DLD1 (cell line): ENCODE results near the gene ATP11C.
"Not testable (repeated sequence)": the region's sequence is repeated elsewhere in the genome, so short reads cannot be mapped to it uniquely, and the experiment has no call there.

Experiments
- in situ Hi-C: cut with HindIII; loops from 2 replicates; pipeline ENCODE4 v1.10.0; 2017; ENCODE audit warnings: low sequenced_read_pairs

ATP11C gene

DNA sequence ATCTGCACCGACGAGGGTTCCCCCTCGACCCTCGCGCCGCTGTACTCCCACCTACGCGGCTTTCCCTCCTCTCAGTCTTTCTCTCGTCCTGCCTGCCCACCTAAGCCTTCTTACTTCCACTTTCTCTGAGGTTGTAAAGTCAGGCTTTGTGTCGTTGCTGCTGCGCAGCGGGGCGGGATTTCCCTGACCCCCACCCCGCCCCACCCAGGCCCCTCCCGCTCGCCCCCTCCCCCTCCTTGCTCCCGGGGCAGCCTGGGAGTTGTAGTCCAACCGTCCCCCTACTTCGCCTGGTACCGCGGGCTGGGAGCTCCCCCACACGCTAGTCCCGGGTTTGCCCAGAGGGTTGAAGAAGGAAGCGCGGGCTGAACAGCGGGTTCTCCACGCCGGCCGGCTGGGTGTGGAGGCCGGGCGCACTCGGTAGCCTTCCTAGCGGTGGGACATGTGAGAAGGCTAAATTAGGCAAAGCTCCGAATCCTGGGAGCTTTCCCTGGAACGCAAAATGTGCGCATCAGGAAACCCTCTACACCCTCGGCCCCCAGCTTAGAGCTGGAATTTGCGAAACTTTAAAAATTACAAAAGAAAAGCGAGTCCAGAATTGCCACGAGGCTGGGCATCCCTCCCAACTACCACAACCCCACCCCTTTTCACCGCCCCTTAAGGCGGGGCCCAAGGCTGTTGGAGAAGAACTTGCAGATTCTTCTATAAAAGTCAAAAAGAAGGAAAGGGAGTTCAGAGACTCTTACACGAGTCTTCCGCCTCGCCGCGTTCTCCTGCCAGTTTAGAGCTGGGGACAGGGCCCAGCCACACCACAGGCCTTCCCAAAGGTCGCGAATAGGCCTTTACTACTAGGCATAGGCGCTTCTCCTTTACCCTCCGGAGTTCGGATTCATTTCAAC is at the start of gene ATP11C:
Gene ATP11C, minus strand, starts transcription at position 153 of the 896 bp plus-strand sequence. CDS start 1,011 bp downstream, outside the sequence.
- in situ Hi-C loops = no loop called here

DNA sequence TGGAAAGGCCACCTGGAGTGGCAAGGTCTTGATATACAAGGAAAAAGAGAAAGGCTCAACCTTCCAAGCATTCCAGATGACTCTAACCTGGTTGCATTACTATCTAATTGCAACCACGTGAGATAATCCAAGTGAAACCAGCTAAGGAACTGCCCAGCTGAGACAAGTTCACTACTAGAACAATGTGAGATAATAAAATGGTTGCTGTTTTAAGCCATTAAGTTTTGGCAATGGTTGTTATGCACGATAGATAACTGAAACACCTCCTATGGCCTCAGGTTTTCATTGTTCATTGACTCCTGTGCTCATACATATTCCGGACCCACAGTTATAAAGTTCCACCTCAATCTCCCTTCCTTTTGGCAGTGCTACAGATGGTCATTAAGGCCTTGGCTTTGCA is 41.6 kb upstream of the ATP11C start:
- in situ Hi-C loops = no loop called here

DNA sequence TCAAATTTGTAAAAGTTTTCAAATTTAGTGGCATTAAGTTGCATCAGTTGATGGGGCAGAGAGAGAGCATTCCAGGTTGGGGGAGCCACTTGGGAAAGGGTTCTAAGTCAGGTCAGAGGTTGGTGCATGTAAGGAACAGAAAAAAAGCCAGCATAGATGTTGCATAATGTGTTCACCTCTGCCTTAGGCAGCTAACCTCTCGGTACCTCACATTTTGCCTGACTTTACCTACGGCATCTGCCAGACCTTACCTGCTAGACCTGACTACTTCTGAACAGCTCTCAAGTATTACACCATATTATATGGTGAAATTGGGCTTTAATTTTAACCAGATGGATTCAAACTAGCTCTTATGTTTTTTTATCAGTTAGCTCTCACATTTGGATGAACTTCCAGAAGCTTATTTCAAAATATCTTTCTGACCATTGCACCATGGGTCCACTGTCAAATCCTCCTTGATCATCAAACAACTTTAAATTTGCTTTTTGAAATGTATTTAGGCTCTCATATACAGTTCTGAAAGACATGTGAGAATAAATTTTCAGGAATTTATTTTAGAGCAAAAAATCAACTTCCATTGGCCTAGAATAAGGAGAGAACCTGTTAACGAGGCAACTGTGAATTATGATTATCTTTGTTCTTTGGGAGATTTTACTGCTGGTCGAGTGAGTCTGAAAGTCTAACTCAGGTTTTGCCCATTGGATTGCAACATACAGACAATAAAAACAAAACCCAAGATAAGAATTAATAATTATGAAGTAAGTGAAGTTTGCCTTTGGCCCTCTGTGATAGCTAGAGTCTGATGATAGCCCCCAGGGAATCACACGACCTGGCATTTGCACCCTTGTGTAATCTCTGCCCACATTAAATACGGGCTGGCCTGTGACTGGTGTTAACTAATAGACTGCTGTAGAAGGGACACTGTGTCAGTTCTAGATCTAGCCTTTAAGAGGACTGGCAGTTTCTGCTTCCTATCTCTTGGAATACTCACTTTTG is 40.1 kb upstream of the ATP11C start:
- in situ Hi-C loops = no loop called here

DNA sequence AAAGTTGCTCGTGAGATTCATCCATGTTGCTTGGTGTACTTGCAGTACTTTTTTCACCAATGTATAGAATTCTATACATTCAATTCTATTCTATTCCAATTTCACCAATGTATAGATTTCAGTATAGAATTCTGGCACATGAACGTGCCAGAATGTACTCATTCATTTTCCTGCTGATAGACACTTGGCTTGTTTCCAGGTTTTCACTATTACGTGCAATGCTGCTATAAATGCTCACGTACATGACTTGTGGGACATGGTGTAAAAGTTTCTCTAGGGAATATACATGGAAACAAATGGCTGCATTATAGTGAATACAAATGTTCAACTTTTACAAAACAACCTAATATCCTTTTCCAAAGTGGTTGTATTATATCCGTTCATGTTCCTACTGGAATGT is 39.3 kb upstream of the ATP11C start:
- in situ Hi-C loops = no loop called here

DNA sequence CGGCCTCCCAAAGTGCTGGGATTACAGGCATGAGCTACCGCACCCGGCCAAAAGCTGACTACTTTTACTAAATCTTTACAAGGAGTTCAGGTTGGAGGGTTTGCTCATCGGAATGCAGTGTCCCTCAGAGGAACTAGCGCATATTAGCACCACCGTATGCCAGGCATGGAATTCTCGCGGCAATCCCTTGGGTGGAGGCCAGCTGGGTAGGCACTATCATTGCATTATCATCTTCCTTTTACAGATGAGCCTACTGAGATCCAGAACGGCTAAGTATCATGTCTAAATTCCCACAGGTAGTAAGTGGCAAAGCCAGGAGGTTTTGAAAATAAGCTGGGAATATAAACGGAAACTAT is 38.5 kb upstream of the ATP11C start:
- in situ Hi-C loops = no loop called here

DNA sequence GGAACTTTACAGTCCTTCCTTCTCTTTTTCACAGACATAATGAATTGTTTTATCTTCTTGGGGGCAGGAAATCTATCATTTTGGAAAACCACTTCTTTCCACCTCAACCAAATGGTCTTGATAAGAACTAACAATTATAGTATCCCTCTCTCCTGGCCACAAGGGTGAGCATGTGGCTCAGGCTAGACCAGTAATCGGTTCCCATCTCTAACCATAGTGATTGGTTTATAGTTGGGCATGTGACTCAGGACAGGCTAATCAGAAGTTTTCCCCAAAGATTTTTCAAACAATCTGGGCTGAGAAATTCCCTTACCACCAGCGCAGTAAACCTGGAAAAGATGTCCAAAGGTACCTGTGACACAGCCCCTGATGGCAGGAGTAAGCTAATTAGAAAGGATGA is 36.4 kb upstream of the ATP11C start:
- in situ Hi-C loops = no loop called here

DNA sequence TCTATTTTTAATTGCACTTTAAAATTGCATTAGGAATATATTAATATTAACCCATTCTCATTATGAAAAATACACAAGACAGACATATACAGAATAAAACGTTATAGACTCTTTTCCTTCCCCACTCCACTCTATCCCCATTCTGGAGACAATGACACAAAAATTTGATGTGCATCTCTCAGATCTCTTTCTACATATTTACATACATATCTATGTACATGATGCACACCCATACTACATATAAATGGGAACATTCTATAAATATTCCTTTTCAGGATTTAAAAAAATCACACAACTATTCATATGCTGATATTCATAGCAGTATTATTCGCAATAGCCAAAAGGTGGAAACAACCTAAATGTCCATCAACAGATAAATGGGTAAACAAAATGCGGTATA is 34.9 kb upstream of the ATP11C start:
- in situ Hi-C loops = no loop called here

DNA sequence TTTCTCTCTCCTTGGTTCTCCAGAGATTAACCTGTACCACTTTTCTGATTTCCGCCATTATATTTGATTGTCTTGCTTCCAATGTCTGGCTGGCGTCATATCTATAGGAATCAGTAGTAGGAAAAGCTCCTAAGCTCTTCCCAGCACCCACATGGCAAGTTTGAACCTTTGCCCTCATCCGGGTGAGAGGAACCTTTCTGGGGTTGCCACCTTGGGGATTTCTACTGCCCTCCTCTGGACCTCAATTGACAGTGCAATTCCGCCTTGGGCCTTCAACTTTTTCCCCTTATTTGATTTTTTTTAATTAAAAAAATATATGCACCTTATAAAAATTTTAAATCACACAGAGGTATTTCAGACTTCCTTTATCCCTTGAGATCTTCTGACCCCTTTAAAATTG is 34.4 kb upstream of the ATP11C start:
- in situ Hi-C loops = no loop called here

DNA sequence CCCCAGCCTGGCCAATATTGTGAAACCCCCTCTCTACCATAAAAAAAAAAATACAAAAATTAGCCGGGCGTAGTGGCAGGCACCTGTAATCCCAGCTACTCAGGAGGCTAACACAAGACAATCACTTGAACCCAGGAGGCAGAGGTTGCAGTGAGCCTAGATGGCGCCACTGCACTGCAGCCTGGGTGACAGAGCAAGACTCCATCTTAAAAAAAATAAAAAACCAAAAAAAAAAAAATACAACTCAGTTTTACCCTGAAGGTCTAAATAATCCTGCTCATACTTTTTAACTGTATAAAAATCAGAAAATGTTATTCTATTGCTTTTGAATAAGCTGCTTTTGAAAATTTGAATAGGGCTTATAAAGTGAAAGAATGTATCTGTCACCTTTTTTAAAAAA is 33.3 kb upstream of the ATP11C start:
- in situ Hi-C loops = not testable (repeated sequence)

DNA sequence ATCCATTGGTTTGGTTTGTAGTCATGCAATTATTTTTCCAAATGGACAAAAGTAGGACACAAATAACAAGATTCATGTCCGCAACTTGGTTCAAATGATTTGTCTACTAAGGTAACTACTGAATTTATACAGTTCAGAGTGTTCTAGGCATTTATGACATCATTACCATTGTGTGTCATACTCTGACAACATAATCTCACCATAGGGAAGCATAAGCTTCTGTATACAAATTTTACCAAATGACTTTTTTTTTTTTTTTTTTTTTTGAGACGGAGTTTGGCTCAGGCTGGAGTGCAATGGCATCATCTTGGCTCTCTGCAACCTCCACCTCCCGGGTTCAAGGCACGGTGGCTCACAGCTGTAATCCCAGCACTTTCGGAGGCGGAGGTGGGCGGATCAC is 32.6 kb upstream of the ATP11C start, which contains the start of gene CXorf66:
Gene CXorf66, minus strand, starts transcription at position 101 of the 400 bp plus-strand sequence. Its CDS starts 25 bp downstream, at position 76.
- in situ Hi-C loops = no loop called here

DNA sequence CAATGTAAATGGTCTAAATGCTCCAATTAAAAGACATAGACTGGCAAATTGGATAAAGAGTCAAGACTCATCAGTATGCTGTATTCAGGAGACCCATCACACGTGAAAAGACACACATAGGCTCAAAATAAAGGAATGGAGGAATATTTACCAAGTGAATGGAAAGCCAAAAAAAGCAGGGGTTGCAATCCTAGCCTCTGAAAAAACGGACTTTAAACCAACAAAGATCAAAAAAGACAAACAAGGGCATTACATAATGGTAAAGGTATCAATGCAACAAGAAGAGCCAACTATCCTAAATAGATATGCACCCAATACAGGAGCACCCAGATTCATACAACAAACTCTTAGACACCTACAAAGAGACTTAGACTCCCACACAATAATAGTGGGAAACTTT is 28.2 kb upstream of the ATP11C start:
- in situ Hi-C loops = not testable (repeated sequence)

DNA sequence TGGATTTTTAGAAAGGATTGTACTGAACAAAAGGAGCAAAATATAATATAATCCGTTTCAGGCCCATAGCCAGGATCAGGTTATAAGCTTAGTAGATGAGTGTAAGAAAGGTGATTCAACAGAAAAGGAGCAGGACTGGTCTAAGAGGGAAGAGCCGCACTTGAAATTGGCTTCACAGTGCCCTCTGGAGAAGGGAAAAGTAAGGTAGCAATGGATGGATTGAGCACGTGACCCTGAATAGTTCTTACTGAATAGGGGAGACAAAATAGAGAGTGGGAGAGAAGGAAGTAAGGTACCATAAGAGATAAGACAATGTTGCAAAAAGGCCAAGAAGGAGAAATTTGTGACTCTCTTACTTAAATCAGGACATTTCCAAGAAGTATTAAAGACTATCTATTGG is 16.9 kb upstream of the ATP11C start:
- in situ Hi-C loops = no loop called here

DNA sequence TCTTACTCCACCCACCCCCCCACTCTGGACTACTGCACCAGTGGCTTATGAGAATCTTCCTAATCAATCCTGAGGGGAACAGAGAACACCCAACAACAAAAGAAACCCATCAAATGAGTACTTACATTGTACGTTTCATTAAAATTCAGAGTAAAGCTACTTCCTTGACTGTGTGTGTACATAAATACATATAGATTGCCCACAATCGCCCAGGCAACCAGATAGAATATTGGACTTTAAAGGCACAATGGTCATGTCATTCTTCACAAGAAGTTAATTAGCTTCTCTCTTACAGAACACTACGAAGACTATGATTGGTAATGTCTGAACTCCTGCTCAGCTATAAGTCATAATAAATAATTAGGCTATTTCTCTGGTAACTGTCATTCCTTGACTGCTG is 12.2 kb upstream of the ATP11C start:
- in situ Hi-C loops = no loop called here

DNA sequence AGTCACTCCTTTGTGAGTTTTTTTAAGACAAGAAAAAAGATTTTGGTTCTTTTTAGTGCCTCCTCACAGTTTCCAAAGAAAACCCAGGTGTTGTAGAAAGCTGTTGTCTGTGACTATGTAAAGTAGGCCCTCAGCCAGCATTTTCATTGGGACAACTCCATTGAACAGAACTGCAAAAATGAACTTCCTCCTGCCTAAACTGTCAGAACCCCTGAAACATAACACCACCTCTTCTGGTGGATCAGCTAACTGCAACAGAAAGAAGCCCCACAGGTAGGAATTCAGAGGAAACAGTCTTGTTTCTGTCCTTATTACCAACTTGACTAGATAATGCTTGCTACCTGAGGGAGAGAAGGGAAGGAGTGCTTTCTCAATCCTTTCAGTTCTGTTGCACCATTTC is 3.4 kb upstream of the ATP11C start:
- in situ Hi-C loops = no loop called here

DNA sequence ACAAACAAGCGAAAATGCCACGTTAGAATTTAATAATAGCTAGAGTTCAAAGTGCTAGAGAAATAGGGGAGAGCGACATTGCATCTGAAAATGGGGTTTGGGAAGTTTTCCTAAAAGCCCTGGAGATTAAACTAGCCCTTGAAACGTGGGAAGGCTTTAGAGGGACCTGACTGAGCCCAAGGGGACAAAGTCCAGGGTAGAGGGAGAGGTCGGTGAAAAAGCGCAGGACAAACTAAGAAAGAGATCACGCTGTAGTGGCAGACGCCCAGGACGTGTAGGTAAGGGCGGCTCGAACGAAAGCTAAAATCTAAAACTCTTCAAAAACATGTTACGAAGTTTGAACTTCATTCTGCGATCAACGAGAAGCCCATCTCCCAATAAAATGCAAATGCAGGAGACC is 1.1 kb upstream of the ATP11C start:
- in situ Hi-C loops = no loop called here

DNA sequence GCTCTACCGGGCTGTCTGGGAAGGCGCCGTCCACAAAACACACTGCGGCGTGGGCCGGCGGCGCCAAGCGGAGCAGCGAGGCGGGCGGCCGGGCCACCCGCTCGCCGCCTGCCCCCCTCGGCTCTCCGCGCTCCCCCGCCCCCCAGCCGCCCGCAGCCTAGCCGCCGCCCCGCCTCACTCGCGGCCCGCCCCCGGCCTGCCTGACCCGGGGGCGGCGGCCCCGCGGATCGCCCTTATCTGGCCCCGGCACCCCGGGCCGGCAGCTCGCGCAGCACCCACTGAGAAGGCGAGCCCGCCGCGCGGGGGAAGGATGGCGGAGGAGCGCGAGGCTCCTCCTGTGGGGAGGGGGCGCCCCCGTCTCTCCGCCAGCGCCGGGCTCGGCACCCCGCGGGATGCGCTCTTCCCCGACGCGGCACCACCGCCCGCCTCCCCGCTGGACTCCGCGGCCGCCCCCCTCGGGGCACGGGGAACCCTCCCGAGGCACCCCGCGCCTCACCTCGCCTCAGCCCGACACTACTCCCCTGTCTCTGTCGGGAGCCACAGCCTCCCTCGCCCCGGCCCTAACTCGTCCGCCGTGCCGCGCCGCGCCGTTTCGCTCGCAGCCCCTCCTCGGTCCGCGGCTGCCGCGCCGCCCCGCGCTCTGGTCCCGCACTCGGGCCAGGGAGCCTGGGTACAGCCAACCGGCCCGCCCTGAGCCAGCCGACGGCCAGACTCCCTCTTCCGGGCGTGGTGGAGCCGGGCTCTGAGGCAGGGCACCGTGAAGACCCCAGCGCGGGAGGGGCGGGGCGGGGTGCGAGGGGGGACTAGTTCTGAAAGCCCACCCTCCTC is 566 bp downstream of the ATP11C start:
- in situ Hi-C loops = no loop called here

DNA sequence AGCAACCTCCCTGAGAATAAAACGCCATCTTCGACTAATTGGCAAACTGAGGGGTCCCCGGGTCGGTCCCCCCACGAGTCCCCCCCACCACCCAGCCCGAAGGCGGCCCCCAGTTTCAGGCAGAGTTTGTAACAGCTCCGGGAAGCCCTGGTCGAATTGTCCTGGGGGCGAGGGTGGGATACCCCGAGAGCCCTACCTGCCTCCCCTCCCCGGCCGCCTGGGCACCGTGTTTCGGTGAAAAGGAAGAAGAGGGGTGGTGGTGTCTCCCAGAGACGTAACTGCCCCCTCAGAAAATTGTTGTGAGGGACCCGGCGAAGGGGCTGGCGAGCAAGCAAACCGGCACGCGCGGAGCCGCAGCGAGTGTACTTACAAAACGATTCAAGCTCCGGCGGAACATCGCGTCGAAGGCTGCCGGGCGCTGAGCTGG is 1.2 kb downstream of the ATP11C start:
- in situ Hi-C loops = no loop called here

DNA sequence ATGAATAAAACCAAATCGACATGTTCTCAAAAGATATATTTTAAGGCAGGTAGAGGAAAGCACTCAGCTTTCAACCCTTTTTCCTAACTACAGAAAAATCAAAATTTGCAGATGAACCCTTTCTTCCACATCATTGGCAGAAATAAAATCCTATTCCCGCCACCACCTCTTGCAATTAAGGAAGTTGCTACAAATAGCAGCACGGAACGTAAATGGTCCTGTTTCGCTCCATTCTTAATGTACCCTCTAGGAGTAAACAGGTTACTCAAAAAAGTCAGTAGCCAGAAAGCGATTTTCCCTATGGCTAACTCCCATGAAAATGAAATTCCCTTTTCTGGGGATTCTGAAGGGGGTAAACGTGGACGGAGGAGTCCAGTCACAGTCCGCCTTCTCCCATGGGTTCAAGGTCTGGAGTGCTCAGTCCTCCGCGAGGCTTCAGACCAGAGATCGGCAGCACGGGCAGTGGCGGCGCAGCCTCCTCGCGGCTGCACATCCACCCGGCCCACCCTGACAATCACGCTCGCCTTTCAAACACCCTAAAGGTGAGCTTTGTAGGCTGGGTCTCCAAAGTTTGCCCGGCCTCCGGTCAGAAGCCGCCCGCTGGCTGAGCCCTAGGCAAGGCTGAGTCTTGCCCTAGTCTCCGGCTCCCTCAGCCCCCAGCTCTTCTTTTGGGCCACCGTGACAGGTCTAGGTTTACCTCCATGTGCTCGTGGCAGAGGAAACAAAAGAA is 1.8 kb downstream of the ATP11C start:
- in situ Hi-C loops = no loop called here

DNA sequence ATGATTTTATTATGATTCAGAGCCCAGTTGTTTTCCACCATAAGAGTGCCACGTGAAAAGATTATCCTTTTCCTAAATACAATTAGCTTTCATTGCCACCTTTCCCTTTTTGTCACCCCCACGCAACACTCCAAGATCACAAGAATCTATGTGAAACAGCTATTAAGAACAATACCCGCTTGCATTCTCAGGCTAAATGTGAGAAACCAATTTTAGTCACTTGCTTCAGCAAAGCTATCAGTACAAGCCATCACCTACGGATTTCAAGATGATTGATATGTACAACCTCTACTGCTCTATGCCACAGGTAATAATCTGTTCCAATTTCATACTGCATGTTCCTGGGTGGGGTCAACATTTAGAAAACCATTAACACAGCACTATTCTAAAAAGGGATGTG is 2.5 kb downstream of the ATP11C start:
- in situ Hi-C loops = no loop called here

DNA sequence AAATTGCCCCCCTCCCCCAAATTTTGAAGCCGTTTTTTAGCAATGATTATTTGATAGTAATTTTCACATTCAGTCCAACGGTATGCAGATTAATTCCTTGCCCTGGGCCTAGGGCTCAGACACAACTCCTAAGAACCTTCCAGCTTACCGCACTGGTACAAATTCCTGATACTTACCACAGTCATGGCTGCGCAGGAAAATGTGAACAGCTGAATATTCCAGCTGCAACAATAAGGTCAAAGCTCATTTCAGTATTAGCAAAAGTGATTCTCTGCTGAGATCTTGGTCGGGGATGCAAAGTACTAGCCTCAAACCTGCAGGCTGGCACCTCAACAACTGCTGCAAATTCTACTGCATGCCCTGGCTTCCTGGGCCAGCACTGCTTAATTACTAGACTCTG is 3.0 kb downstream of the ATP11C start:
- in situ Hi-C loops = no loop called here
